ENCODE results near the gene CHID1.

Gene CHID1

GRCh38 chr11:845872-846495 lies 64.6 kb downstream of the CHID1 start:
- no peak for DNase-seq

GRCh38 chr11:844693-845644 lies 65.6 kb downstream of the CHID1 start:
- DNase-seq, result peak; percentile 92

GRCh38 chr11:843818-844692 lies 66.6 kb downstream of the CHID1 start:
- peak; percentile 77 for DNase-seq

- DNase-seq, result peak; percentile 55
Observed at GRCh38 chr11:843086-843734, 67.4 kb downstream of the CHID1 start.

- peak; percentile 92 for DNase-seq
Observed at GRCh38 chr11:842370-843002, 68.1 kb downstream of the CHID1 start, which contains the start of the genes POLR2L and TSPAN4. Gene POLR2L (minus strand): TSS chr11:842529. CDS start chr11:842508, 21 bp downstream. Gene TSPAN4 (plus strand): TSS chr11:842852. CDS start chr11:850305, 7,453 bp downstream.

GRCh38 chr11:841981-842369 lies 68.6 kb downstream of the CHID1 start:
- peak; percentile 61 for DNase-seq

- no peak for DNase-seq
Observed at GRCh38 chr11:839875-840617, 70.6 kb downstream of the CHID1 start.

GRCh38 chr11:839280-839623 lies 71.4 kb downstream of the CHID1 start:
- DNase-seq, result no peak

- DNase-seq, result no peak
Observed at GRCh38 chr11:838441-839279, 72.0 kb downstream of the CHID1 start.

GRCh38 chr11:837990-838307 lies 72.7 kb downstream of the CHID1 start:
- no peak for DNase-seq

- no peak for DNase-seq
Observed at GRCh38 chr11:837189-837989, 73.2 kb downstream of the CHID1 start.

GRCh38 chr11:836700-837099 lies 73.9 kb downstream of the CHID1 start:
- DNase-seq, result no peak

- no peak for DNase-seq
Observed at GRCh38 chr11:836274-836673, 74.3 kb downstream of the CHID1 start.

GRCh38 chr11:834371-835316 lies 76.0 kb downstream of the CHID1 start:
- no peak for DNase-seq

- no peak for DNase-seq
Observed at GRCh38 chr11:833849-834311, 76.7 kb downstream of the CHID1 start.

GRCh38 chr11:833114-833791 lies 77.4 kb downstream of the CHID1 start:
- peak; percentile 74 for DNase-seq

GRCh38 chr11:832529-833113 lies 78.0 kb downstream of the CHID1 start, which contains the start of gene CD151:
Gene CD151 (plus strand): TSS chr11:832952. CDS start chr11:836070, 3,118 bp downstream.
- peak; percentile 85 for DNase-seq

All from OCI-M1 (cell line).